Stimulated activated CD8-positive, alpha-beta memory T cell treated with anti-CD3 and anti-CD28 coated beads, Interleukin-12 subunit alpha, Interleukin-12 subunit beta, amount 100 ng/mL, for 24 hours (primary cell): ENCODE measurements around the gene SUOX.
"Not testable (repeated sequence)": the region's sequence is repeated elsewhere in the genome, so short reads cannot be mapped to it uniquely, and the experiment has no call there.

Source experiments
- DNase-seq: peaks from one replicate; pipeline ENCODE4 v3.0.0-alpha.2; 2020; ENCODE audit errors: extremely low read depth

The SUOX gene

DNA sequence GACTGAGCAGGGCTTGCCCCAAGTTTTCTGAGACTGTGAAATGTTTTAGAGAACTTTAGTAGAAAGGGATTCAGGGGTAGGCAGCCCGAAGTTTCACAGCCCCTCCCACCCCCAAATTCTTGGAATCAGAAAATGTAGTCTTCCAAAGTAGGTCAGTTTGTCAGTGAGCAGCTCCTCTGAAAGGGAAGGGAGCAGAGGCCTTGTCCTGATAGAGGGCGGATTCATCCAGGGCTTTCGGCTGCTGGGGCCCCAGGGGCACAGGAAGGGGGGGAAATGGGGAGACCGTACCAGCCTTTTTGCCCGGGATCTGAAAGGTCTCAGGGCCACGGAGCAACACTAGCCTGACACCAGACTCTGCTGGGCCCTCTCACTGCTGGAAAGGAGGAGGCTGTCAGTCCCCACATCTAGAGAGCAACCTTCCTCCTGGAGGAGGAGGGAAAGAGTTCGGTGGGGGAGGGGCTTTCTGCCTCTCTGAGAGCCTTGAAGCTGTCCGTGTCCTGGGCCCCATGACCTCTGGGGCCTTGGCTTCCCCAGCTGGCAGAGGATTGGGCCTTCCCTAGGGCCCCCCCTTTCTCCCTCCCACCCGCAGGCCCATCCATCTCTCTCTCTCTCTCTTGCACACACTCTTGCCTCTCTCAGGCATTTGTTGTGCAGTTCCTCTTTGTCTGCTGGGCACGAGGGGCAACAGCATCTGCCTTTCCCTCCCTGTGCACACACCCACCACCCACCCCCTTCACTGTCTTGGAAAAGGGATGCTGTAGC, 23.5 kb downstream of the SUOX start, which contains the start of gene IKZF4:
IKZF4 (plus strand) TSS at position 621 of the 762 bp plus-strand sequence. CDS start 451 bp downstream, outside the sequence.
- no peak for DNase-seq

DNA sequence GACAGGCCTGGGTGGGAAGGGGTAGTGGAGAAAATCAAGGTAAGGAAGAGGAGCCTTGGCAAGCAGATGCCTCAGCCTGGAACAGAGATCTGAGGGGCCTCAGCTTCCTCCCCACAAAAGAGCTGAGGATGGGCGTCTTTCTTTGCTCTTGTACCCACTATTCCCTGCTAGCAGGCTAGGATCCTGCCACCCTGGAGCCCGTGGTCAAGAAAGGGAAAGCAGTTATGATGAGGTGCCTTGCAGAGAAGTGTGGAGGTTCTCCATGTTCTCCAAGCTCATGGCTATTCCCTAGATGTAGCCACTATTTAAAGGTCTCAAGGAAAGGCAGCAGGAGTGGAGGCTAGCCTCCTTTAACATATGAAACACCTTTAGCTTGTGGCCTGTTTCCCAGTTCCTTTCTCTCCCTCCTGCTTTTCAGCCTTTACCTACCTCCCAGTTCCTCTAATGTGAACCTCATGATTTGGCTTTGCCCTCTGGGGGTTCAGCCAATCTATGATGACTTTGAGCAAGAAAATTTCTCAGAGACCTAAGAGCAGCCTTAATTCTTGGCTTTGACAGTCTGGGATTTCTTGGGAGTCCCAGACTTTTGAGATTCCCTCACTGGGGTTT, 24.9 kb downstream of the SUOX start:
- no peak for DNase-seq

DNA sequence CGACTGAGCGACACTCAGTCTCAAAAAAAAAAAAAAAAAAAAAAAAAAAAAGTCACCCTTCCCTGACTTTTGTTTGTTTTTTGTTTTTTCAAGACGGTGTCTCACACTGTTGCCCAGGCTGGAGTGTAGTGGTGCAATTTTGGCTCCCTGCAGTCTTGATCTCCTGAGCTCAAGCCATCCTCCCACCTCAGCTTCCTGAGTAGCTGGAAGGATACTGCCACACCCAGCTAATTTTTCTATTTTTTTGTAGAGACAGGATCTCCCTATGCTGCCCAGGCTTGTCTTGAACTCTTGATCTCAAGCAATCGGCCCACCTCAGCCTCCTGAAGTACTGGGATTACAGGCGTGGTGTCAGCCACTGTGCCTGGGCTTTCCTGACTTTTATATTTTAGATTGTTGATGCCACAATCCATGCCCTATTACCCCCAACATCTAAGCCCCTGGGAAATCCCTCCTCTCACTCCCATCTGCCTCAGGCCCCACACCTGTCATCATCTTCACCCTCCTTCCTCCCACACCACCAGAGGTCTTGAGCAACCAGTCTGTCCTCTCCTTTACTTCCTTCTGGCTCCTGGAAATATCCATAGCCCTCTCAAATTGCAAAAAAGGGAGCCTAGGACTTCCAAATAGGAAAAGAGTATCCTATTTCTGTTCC, 31.6 kb downstream of the SUOX start:
- DNase-seq = no peak

DNA sequence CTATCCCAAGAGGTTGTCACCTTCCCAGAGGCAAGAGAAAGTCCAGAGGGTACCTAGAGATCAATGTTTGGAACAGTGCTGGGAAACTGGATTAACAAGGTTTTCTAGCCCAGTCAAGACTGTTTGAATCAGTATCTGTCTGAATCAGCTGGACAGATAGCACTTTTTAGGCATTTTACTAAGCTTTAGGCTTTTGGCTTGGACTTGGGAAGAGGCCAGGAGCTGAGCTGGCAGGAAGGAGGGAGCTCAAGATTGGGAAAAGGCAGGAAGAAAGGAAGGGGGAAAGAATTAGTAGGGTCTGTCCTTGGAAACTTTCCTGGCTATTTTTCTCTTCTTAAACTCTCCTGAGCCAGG, 32.1 kb downstream of the SUOX start:
- no peak for DNase-seq

DNA sequence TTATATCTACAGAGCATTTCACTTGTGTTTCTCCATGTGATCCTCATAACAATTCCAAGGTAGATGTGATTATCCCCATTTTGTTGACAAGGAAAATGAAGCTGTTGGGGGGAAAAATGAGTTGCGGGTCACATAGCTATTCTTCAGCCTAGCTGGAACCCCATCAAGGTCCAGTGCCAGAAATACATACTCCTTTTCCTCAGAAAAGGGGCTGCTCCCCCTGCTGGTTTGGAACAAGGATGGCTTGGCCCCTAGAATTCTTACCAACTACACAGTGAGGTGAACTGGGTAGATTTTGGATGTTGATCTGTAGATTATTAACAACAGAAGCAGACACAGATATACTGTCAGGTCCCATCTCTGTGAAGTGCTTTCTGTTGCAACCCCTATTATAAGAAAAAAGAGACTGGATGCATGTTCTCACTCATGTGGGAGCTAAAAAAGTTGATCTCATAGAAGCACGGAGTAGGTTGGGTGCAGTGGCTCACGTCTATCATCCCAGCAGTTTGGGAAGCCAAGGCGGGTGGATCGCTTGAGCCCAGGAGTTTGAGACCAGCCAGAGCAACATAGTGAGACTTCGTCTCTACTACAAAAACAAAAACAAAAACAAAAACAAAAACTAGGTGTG, 32.7 kb downstream of the SUOX start:
- no peak for DNase-seq

DNA sequence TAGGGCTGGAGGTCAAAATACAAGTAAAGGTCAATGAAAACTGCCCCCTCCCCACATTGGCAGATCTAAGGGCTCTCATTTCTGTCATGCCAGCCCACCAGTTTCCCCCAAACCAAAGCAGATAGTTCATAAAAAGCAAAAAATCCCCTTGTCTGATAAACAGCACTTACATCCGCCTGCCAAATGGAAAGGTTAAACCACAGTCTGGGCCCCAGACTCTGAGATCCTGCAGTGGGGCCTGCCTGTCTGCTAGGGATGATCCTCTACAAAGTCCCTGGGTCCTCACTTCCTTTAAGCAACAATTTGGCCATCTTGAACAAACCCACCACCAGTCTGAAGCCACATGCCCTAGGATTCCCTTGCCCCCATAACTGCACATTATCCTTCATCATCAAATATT, 34.9 kb downstream of the SUOX start:
- DNase-seq = no peak

DNA sequence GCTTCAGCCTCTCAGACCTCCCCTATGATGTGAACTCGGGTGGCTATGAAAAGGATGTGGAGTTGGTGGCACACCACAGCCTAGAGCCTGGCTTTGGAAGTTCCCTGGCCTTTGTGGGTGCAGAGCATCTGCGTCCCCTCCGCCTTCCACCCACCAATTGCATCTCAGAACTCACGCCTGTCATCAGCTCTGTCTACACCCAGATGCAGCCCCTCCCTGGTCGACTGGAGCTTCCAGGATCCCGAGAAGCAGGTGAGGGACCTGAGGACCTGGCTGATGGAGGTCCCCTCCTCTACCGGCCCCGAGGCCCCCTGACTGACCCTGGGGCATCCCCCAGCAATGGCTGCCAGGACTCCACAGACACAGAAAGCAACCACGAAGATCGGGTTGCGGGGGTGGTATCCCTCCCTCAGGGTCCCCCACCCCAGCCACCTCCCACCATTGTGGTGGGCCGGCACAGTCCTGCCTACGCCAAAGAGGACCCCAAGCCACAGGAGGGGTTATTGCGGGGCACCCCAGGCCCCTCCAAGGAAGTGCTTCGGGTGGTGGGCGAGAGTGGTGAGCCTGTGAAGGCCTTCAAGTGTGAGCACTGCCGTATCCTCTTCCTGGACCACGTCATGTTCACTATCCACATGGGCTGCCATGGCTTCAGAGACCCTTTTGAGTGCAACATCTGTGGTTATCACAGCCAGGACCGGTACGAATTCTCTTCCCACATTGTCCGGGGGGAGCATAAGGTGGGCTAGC, 37.7 kb downstream of the SUOX start:
- peak; percentile 19 for DNase-seq

DNA sequence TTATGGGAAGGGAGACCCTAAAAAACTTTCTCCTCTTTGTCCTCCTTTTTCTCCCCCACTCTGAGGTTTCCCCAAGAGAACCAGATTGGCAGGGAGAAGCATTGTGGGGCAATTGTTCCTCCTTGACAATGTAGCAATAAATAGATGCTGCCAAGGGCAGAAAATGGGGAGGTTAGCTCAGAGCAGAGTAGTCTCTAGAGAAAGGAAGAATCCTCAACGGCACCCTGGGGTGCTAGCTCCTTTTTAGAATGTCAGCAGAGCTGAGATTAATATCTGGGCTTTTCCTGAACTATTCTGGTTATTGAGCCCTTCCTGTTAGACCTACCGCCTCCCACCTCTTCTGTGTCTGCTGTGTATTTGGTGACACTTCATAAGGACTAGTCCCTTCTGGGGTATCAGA, 40.1 kb downstream of the SUOX start:
- DNase-seq = no peak

DNA sequence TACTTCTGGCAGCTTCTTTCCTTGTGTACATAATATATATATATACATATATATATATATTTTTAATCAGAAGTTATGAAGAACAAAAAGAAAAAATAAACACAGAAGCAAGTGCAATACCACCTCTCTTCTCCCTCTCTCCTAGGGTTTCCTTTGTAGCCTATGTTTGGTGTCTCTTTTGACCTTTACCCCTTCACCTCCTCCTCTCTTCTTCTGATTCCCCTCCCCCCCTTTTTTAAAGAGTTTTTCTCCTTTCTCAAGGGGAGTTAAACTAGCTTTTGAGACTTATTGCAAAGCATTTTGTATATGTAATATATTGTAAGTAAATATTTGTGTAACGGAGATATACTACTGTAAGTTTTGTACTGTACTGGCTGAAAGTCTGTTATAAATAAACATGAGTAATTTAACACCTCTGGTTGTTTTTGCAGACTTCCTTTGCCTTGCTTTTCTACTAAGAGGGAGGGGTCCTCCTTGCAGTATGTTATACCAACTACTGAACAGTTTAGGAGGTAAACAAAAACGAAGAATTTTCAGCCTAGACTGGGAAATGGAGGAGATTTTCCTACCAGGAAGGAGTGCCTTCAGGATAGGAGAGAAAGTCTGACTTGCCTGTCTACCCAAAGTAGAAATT, 41.1 kb downstream of the SUOX start:
- DNase-seq = no peak

DNA sequence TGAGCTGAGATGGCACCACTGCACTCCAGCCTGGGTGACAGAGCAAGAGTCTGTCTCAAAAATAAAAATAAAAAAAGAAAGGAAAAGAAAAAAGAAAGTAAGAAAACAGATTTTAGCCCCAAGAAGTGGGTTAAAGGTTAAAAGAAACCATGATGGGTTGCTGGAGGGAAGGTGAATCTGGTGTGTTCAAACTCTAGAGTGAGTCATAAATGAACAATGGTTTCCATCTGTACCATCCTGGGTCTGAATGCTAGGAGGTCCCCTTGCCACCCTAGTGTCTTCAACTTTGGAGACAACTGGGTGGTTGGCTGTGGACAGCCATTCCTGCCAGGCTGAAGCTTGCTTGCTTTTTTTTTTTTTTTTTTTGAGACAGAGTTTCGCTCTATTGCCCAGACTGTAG, 43.1 kb downstream of the SUOX start:
- DNase-seq = no peak

DNA sequence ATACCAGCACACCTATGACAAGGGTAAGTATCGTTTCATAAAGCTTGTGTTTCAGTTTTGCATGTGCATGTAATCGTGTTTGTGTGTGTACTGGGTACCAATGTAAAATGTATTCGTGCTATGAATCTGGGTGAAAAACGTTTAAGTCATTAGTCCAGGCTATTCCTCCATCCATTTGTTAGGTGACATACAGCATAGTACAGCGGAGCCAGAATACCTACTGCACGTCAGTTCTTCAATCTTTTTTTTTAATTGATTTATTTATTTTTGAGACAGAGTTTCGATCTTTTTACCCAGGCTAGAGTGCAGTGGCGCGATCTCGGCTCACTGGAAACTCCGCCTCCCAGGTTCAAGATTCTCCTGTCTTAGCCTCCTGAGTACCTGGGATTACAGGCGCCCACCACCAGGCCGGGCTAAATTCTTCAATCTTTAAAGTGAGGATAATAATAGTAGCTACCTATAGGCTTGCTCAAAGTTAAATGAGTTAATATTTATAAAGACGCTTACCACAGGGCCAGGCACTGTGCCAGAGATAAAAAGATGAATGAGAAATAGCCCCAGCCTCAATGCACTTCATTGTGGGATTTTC, 44.0 kb downstream of the SUOX start:
- no peak for DNase-seq

DNA sequence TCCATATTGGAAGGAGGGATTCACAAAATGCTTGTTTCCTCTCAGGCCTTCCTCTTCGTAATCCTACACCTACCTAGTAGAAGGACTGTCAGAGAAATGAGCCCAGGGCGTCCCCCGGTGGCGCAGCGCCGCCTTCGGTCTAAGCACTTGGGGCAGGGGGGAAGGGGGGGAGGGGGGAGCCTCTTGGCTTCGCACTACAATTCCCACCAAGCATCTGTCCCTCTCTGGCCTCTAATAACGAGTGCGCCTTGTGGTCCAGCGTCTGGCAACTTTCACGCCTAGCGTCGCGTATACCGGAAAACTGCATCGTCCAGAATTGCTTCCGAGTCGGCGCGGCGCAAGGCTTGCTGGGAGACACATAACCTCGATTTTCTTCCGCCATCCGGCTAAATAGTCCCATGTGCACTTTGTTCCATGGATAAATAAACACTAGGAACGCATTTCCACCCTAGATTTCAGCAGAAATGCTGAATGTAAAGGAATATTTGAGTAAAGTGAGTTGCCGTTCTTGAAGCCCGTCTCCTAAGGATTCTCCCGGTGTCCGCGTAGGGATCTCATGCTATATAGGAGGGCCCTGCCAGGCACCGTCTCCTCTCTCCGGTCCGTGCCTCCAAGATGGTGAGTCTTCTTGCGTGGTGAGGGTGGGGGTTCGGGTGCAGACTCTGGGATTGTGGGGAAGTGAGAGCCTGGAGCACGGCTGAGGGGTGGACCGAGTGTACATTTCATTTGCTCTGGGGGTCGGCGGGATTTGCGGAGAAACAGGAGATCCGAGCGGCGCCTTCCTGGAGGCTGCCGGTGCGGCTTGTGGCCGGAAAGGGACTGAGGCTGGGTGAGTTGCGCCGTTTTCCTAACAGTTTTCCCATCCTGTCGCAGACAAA, 44.7 kb downstream of the SUOX start, which contains the start of gene RPS26:
RPS26 (plus strand) TSS at position 367 of the 878 bp plus-strand sequence; CDS start at position 616, 249 bp downstream.
- peak; percentile 84 for DNase-seq

DNA sequence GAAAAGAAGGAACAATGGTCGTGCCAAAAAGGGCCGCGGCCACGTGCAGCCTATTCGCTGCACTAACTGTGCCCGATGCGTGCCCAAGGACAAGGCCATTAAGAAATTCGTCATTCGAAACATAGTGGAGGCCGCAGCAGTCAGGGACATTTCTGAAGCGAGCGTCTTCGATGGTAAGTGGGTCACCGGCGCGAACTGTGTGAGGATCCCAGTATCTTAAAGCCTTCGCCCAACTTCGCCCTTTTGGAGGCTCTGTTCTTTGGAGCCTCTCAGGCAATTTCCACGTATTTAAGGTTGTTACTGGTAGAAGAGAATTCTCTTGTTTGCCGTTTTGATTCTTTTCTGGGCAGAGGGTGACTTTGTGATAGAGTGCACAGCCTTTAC, 45.3 kb downstream of the SUOX start:
- not testable (repeated sequence) for DNase-seq

DNA sequence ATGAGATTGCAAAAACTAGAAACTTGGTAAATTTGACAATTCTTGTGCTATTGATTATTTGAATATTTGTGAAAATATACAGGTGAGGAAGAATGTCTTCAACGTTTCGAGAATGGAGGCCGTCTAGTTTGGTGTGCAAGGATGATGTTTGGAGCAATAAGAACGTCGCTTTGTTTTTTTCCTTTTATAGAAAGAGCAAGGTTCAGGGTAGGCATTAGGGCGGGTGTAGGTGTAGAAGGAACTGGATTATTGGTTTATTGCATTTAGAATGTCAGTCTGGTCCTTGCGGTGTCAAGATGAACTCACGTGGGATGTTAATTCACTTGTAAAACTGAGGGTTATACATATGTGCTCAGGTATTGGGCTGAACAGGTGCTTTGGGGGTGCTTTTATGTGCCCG, 45.8 kb downstream of the SUOX start:
- DNase-seq = no peak

DNA sequence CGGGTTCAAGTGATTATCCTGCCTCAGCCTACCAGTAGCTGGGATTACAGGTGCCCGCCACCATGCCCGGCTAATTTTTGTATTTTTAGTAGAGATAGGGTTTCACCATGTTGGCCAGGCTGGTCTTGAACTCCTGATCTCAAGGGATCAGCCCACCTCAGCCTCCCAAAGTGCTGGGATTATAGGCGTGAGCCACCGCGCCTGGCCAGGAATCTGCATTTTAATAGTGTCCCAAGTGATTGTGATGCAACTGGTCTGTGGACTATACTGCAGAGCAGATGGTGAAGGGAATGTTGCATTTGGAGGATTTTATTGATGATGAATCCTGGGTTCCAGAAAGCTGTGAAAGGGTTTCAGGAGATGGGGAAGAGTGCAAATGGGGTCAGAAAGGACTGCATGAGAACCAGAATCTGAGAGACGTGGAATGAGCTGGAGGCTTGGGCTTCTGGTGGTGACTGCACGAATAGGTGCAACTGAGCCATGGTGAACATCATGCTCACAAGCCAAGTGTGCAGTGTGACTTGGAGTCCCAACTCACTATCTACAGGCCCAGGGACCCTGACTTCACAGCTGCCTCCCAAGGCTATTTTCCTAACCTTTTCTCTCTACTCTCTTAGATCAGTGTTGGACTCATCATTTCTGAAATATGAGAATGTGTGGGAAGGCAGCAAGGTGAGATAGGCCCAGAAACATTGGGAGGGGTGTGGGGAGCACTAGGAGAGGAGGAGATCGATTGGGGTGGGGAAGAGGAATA, 49.1 kb downstream of the SUOX start:
- DNase-seq = no peak

DNA sequence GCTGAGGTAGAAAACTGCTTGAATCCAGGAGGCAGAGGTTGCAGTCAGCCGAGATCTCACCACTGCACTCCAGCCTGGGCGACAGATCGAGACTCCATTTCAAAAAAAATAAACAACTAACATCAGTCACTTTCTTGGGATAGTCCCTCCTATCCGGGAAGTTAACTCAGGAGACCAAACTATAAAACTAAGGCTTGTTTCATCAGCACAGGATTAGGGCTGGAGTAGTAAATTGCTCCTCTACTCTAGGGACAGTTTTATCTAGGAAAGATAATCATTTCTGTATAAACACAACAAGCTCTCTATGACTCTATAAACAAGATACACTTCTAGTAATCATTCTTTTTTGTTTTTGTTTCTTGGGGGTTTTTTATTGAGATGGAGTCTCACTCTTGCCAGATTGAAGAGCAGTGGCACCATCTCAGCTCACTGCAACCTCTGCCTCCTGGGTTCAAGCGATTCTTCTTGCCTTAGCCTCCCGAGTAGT, 56.4 kb downstream of the SUOX start:
- no peak for DNase-seq
